ENCODE measurements around the gene FAAP20. TPM values are rescaled to one million over a fixed set of nuclear protein-coding genes. Genes with fewer than 3 reads are reported as not detected.

FAAP20 gene
- total RNA-seq, 1 donor from 2014 or later, result 93.7 TPM

GRCh38 chr1:2143814-2144500 is 50.6 kb downstream of the FAAP20 start:
- Mint-ChIP-seq H3K27ac (ENCODE audit: unreplicated experiment) (no peak overlapping the region), H3K9me3 (no peaks in the 10 kb centered on the region), H3K27me3 (ENCODE audit: low read depth) (peaks cover 6% of the 10 kb centered on the region), H3K4me1 (peaks cover 6% of the 10 kb centered on the region), H3K4me3 (no peak overlapping the region), H3K36me3 (ENCODE audit: low read depth) (no peaks in the 10 kb centered on the region)
- no peak for DNase-seq (ENCODE audit: low read depth, low spot score)
- TF ChIP-seq CTCF (conservative IDR thresholded peaks at IDR 0.05), result no peak

GRCh38 chr1:2141025-2141424 is 53.5 kb downstream of the FAAP20 start:
- TF ChIP-seq CTCF (conservative IDR thresholded peaks at IDR 0.05), result no peak
- Mint-ChIP-seq H3K4me3 (no peak overlapping the region), H3K27ac (ENCODE audit: unreplicated experiment) (no peak overlapping the region), H3K9me3 (no peaks in the 10 kb centered on the region), H3K4me1 (peaks cover 26% of the 10 kb centered on the region), H3K27me3 (ENCODE audit: low read depth) (peaks cover 12% of the 10 kb centered on the region), H3K36me3 (ENCODE audit: low read depth) (no peaks in the 10 kb centered on the region)
- DNase-seq (ENCODE audit: low read depth, low spot score), result no peak

Other genes with a start within 250 kb of the FAAP20 start
- gene CFAP74, start 191.0 kb downstream of the FAAP20 start, total RNA-seq, result 0.12 and 0.32 TPM in 2 replicates
- gene GABRD, start 175.4 kb downstream of the FAAP20 start, total RNA-seq, result 0.18 and 0.54 TPM in 2 replicates
- 8.6 and 10.6 TPM in 2 replicates for gene PRKCZ, start 144.4 kb downstream of the FAAP20 start, total RNA-seq
- gene SKI, start 33.5 kb upstream of the FAAP20 start, total RNA-seq, result 58.9 and 62.0 TPM in 2 replicates
- gene MORN1, start 196.8 kb upstream of the FAAP20 start, total RNA-seq, result 23.7 and 24.4 TPM in 2 replicates
- gene RER1, start 197.1 kb upstream of the FAAP20 start, total RNA-seq, result 108 and 111 TPM in 2 replicates
- gene PEX10, start 217.8 kb upstream of the FAAP20 start, total RNA-seq, result 31.2 and 31.9 TPM in 2 replicates